HG03457 (cell line): Measurements from ENCODE around the gene ALAS1.
"Not testable (repeated sequence)": the region's sequence is repeated elsewhere in the genome, so short reads cannot be mapped to it uniquely, and the experiment has no call there.

ENCODE experiments used
- ATAC-seq: cut with Tn5 transposase; IDR thresholded peaks from one replicate; pipeline ENCODE4 v1.9.1; 2021; ENCODE audit warnings: moderate number of reproducible peaks; ENCODE audit not compliant: unreplicated experiment

Gene ALAS1

DNA sequence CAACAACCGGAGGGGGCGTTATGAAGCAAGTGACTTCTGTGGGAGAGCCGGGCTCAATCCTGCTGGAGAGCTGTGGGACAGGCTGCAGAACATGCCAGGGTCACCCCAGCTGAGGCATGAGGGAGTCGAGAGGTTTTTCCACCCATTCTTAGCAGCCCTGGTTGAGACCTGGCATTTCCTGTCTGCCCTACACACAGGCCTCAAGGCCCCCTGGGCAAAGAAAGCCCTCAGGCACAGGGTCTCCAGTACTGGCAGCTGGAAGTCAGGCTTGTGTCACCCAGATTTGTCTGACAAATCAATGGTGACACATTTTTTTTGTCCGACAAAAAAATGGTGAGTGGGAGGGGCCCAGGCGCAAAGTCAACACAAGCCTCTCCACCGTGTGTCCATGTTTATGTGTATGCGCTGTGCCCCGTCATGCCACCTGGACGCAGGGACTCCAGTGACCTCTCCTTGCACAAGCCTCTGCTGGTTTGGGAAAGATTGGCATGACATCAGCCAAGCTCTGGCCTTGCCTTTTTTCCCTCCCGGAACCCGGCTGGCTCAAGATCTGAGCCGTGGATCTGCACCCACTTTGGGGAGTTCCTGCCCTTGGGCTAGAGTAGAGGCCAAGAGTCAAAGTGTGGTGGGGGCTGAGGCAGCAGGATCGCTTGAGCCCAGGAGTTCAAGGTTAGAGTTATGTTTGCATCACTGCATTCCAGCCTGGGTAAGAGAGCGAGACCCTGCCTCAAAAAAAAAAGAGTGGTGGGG lies 20.8 kb upstream of the ALAS1 start:
- no peak for ATAC-seq

GRCh38 chr3:52177701-52178042 lies 20.3 kb upstream of the ALAS1 start:
- ATAC-seq: no peak

DNA sequence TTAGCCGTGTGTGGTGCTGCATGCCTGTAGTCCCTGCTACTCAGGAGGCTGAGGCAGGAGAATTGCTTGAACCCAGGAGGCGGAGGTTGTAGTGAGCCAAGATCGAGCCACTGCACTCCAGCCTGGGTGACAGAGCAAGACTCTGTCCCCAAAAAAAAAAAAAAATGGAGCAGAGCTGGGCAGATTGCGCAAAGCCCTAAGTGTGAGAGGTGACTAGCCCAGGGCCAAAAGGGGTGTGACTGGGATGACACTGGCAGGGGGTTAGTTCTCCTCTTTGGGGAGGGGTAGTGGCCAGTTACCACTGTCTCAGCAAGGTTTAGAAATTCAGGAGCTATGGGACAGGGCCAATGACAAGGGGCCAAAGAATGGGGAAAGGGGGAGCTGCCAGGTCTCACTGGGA lies 19.8 kb upstream of the ALAS1 start:
- not testable (repeated sequence) for ATAC-seq

- ATAC-seq: no peak
These were observed 19.4 kb upstream of the ALAS1 start for GRCh38 chr3:52178537-52178936.

- no peak for ATAC-seq
These were observed 16.4 kb upstream of the ALAS1 start for GRCh38 chr3:52181543-52181942.

- ATAC-seq: no peak
These were observed 15.8 kb upstream of the ALAS1 start for GRCh38 chr3:52182196-52182595.

GRCh38 chr3:52182691-52183090 lies 15.3 kb upstream of the ALAS1 start:
- no peak for ATAC-seq

DNA sequence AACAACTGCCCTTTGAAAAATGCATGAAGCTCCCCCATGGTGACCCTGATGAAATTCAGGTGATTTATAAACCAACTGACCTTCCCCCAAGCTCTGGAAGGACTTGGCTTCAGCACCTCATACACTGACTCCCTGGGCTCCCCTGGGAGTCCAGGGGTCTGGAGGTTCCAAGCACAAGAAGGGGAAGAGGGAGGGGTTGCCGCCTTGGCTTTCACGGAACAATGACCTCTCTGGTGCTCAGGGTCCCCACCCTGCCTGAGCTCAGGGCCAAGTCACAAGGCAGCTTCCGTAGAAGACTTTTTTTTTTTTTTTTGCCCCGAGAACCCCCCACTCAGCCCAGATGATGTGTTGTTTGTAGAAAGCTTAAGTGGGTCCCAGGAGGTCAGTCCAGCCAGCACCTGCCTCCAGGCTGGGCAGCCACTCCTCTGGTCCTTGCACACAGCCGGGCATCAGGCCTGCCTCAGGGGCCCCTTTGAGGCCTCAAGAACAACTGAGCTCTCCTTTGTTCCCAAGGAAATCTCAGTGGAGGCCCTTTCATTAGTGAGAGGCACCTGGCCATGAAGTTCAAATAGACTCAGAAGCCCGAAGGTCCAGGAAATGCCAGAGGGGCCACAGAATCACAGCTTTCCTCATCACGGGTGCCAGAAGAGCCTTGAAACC lies 14.0 kb upstream of the ALAS1 start:
- no peak for ATAC-seq

GRCh38 chr3:52184690-52185089 lies 13.3 kb upstream of the ALAS1 start:
- no peak for ATAC-seq

GRCh38 chr3:52185311-52185710 lies 12.6 kb upstream of the ALAS1 start:
- no peak for ATAC-seq

GRCh38 chr3:52185837-52186236 lies 12.1 kb upstream of the ALAS1 start:
- ATAC-seq: no peak

GRCh38 chr3:52186729-52187128 lies 11.2 kb upstream of the ALAS1 start:
- no peak for ATAC-seq

DNA sequence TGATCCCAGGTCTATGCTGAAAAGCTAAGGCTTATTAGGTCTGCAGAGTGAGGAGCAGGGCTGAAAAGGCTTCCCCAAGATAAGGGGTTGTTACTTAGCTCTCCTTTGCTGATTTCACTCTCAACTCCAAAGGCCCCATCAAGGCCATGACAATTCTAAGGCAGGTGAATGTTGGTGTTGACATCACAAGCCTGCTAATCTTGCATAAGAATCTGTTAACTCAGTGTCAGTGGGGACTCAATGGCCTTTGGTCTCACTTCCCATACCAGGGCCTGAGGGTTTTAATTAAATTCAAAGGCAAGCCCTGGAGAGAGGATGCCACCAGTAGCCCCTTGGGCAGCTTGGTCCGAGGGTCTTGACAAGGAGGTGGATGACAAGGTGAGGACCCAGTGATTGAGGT lies 9.4 kb upstream of the ALAS1 start:
- no peak for ATAC-seq

GRCh38 chr3:52190294-52191074 lies 7.5 kb upstream of the ALAS1 start:
- ATAC-seq: no peak

DNA sequence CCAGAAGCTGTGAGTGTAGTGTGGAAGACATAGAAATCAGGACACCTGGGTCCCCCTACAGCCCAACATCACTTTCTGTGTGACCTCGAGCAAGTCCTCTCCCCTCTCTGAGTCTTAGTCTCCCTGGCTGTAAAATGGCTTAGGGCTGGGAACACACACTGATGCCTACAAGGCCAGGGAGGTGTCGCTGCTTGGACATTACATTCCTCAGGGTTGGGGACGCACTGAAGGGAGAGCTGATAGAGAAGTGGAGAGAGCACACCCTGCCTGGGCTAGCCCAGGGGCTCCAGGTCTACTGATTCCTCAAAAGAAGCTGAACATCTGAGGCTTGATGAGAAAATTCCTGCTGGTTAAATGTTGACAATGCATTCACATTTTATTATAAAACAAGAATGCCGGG lies 6.3 kb upstream of the ALAS1 start:
- ATAC-seq: no peak

DNA sequence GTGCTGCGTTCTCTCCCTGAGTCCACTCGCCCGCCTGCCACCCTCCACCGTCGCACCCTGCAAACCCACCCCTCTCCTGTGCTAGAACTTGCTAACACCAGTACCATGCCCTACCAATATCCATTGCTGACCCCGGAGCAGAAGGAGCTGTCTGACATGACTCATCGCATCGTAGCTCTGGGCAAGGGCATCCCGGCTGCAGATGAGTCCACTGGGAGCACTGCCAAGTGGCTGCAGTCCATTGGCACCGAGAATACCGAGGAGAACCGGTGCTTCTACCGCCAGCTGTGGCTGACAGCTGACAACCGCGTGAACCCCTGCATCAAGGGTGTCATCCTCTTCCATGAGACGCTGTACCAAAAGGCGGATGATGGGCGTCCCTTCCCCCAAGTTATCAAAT lies 4.9 kb upstream of the ALAS1 start:
- ATAC-seq: no peak

GRCh38 chr3:52194485-52195290 lies 3.3 kb upstream of the ALAS1 start:
- no peak for ATAC-seq

- ATAC-seq: no peak
These were observed 2.7 kb upstream of the ALAS1 start for GRCh38 chr3:52195291-52195597.

DNA sequence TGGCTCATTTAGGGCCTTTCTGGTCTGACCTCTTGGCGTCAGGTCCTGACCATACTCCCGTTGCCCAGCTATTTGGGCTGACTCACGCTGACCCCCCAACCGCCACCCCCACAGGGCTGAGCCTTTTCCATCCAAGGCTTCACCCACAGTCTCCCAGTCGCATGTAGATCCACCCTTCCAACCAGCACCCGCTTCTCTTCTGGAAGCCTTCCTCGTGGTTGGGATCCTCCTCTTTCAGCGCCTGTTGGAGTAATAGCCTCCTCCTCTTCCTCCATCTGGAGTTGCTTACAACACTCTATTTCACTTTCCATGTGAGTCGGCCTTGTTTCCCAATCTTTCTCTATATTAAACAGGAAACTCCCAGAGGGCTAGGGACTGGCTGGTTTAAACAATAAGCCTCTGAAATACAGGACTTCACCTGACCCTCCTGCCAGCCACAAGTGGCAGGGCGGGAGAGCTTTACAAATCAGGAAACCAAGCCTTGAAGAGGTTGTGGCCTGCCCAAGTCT lies 2.1 kb upstream of the ALAS1 start:
- no peak for ATAC-seq

DNA sequence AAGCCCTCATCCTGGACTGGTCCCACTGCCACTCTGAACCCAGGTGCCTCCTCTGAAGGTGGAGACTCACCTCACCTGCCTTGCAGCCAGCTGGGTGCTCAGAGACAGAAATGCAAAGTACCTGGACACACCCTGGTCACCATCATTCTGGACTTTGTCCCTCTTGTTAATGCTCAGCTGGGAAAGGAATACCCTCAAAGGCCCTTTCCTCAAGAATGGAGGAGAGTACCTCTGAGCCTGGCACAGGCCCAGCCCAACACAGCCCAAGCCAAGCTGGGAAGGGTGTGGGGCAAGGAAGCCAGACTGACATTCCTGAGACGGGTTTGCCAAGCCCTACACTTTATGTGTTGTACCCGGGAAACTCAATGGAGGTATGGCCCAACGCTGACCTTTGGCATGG lies 983 bp upstream of the ALAS1 start:
- ATAC-seq: no peak

- ATAC-seq: no peak
These were observed 490 bp upstream of the ALAS1 start for GRCh38 chr3:52197499-52197841.
